ENCODE results near the gene PDE8A.

Gene PDE8A, protein sequence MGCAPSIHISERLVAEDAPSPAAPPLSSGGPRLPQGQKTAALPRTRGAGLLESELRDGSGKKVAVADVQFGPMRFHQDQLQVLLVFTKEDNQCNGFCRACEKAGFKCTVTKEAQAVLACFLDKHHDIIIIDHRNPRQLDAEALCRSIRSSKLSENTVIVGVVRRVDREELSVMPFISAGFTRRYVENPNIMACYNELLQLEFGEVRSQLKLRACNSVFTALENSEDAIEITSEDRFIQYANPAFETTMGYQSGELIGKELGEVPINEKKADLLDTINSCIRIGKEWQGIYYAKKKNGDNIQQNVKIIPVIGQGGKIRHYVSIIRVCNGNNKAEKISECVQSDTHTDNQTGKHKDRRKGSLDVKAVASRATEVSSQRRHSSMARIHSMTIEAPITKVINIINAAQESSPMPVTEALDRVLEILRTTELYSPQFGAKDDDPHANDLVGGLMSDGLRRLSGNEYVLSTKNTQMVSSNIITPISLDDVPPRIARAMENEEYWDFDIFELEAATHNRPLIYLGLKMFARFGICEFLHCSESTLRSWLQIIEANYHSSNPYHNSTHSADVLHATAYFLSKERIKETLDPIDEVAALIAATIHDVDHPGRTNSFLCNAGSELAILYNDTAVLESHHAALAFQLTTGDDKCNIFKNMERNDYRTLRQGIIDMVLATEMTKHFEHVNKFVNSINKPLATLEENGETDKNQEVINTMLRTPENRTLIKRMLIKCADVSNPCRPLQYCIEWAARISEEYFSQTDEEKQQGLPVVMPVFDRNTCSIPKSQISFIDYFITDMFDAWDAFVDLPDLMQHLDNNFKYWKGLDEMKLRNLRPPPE

DNA sequence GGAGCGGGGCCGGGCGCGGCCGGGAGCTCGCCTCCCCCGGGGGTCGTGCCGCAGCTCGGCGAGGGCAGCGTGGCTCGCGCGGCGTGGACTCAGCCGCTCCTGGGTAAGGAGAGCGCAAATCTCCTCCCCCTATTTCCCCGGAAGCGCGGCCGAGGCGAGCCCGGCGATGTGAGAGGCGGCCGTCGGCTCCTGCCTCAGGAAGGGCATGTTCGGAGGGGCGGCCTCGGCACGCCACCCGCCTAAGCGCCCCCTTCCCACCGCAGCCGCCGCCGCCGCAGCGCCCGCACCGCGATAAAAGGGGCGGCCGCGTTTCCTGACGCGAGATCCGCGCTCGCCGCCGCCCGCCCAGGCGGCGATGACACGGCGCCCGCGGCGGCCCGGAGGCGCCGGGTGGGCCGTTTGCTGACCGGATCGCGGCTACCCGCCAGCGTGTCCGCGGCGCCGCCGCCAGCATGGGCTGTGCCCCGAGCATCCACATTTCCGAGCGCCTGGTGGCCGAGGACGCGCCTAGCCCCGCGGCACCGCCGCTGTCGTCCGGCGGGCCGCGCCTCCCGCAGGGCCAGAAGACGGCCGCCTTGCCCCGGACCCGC, at the start of gene PDE8A:
Gene PDE8A (plus strand): TSS at position 146 of the 590 bp plus-strand sequence. CDS start 307 bp downstream, at position 453.
- peak in 2 of 3 experiments; percentile 84 to 89 for DNase-seq

DNA sequence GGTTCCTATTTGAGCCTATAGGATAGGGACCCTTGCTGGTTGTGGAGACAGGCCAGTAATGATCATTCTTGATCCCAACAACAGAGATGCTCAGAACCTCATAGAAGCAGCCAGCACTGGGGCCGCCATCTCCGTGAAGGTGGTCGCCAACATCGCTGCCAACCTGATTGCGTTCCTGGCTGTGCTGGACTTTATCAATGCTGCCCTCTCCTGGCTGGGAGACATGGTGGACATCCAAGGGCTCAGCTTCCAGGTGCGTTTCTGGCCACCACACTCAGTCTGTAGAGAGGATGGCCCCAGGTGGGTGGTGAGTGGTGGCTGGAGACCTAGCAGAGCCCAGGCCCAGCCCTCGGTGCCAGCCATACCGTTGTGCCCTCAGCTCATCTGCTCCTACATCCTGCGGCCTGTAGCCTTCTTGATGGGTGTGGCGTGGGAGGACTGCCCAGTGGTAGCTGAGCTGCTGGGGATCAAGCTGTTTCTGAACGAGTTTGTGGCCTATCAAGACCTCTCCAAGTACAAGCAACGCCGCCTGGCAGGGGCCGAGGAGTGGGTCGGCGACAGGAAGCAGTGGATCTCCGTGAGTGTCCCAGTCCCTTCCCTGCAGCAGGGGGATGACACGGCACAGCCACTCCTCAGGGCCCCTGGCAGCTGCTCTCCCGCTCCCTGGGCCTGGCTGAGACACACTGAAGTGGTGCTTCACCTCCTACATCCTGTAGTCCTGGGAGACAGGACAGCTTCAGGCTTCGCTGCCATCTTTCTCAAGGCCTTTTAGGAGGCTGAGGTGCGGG, 46.5 kb upstream of the PDE8A start:
- peak in 2 of 3 experiments; percentile 6 to 24 for DNase-seq

DNA sequence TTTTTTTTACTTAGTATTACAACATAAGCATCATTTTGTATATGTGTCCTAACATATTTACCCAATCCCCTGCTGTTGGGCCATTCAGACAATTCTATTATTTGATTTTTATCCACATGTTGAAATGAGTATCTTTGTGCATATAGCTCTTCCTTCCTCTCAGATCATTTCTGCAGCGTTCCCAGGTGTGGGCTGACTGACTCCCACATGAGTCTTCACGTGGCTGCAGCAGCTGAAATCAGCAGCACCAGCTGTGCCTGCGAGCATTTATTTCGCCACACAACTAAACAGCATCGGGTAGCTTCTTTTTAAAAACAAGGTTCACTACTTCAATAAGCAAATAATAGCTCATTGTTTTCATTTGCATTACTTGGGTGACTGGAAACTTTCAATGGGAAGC, 44.5 kb upstream of the PDE8A start:
- peak in 2 of 3 experiments; percentile 9 to 46 for DNase-seq

DNA sequence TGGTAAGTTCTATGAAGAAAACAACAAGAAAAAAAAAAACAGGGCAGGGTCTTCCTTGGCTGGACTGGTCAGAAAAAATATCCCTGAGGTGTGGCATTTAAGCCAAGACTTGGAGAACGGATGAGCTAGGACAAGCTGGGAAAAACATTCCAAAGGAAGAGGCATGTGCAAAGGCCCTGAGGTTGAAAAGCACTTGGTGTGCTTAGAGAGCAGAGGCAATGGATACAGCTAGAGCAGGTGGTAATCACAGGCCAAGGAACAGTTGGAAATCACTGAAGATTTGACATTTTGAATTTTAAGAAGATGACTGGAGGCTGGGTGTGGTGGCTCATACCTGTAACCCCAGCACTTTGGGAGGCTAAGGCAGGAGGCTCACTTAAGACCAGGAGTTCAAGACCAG, 42.9 kb upstream of the PDE8A start:
- no peak for DNase-seq

DNA sequence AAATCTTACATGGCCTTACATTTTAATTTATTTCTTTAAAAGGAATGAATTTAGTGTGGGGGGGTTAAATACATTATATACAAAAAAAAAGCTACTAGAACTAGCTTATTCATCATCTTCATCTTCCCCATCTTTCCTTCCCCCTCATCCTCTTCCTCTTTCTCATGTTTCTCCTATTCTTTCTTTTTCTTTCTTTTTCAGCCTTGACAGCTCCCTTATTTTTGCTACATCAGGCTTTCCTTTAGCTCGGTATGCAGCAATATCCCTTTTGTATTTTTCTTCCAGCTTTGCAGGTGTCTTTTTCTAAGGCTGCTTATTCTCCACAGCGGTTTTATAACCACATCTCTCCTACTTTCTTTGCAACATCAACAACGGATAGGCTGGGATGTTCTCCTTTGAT, 41.3 kb upstream of the PDE8A start:
- DNase-seq: no peak

DNA sequence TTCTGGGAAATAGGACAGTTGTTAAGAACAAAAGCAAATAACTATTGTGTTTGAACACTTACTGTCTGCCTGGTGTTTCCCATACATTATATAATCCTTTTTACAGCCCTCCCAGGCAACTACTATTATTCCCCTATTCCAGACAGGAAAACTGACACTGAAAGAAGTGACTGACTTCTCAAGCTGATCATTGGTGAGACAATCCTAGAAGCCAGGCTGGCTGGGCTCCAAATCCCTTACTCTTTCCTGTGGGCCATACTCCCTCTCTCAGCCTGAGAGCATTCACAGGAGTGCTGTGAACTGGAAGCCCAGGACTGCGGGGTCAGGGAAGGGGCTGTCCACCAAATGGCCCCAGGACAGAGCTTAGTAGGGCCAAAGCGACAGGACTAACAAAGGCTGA, 39.2 kb upstream of the PDE8A start:
- DNase-seq: peak in 1 of 3 experiments; percentile 18

DNA sequence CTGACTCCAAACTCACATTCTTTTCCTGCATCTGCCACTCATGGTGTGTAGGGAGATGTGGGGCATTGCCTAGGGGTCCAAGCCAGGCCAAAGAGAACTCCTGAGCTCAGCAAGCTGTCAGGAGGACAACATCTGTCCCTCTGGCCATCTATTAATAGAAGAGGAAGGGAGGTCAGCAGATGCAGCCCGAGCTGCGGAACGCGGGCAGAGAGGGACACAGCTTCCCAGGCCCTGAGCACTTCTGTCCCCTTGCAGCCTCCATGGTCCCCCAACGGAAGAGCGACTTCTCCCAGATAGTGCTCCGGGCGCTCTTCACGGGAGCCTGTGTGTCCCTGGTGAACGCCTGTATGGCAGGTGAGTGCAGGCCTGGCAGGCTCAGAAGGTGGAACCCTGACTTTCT, 37.3 kb upstream of the PDE8A start:
- DNase-seq: no peak

DNA sequence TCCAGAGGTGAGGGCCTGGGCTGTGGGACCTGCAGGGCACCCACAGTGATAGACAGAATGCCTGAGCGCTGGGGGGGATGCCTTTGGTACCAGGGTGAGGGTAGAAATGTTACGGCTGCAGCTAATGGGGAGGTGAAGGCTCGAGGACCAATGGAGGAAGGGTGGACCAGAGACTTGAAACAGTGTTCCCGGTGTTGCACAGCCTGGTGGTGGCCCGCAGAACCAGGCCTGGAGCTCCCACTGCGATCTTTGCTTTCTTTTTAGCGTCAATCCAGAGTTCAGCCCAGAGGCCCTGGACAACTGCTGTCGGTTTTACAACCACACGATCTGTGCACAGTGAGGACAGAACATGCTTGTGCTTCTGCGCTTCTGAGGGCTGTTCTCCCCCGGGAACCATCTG, 36.8 kb upstream of the PDE8A start:
- DNase-seq: no peak

DNA sequence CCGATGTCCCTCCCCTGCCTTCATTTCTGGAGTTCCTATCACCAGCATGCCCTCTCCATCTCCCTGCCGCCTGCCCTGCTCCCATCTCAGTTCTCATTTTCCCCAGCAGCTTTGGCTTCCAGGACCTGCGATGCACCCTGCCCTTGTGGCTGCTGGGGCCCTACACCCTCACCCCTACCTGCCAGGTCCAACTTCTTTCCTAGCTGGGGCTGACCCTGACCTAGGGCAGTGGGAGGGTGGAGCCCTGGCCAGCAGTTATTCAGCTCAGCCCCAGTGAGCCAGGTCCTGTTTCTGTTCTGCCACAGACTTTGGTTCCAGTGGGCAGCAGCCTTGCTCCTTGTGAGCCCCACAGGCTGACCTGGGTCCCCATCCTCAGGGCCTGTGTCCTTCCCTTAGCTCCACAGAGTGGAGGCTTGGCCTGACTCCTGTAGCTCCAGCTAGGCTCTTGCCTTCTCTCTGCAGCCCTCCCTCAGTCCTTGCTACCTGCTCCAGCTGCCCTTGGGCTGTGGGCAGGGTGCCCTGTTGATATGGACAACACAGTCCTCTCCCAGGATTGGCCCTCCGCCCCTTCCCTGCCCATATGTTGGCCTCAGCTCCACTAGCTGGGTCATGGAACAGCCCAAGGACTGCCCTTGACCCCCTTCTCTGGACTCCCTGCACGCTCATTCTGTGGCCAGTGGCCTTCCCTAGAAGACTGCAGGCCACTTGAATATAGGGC, 34.7 kb upstream of the PDE8A start:
- DNase-seq: no peak

DNA sequence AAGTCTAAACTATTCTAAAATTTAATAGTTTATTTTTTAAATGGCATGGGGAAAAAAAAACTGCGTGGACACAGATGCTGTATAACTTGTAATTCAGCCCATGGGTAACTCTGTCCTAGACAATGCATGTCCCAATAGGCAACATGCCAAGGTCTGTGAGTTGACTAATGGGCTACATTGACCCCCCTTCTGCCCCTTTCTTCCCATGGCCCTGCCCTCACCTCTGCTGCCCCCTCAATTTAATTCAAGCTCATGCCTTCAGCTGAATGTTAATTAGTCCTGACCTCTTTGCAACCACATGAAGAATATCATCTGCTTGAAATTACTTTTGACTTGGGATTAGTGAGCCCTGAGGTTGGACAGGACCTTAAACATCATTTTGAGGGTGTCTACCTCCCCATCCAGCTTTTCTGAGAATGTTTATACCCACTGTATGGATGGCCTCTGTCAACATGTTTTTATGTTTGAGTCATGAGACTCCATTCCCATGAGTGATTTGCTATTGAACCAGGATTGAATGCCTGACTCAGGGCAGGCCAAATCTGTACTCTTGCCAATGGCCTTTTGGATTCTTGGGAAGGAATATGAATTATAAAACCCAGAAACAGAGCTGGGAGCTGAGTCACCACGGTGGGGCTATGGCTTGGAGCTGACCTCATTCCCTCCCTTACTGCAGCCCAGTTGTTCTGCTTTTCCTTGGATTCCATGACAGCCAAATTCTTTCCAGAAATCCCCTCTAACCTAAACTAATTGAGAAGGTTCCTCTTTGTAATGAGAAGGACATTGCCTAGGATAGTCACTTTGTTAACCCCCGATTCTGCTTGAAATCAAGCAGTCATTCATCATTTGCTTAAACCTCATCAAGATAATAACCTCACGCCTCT, 33.5 kb upstream of the PDE8A start:
- DNase-seq: no peak

DNA sequence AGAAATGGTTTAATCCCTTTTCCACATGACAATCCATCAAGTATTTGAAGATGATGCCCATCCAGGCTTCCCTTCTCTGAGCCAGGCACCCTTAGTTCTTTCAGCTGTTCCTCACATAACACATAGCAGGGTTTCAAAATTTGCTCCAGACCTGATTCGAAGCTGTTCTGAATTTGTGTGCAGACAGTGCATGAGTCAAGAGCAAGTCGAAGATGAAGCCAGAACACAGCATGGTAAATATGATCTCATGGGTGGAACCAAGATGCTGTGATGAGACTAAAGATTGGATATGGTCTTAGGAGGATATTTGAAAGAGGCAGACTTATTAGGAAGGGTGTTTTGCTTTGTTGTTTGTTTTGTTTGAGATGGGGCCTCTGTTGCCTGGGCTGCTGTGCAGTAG, 32.6 kb upstream of the PDE8A start:
- no peak for DNase-seq

DNA sequence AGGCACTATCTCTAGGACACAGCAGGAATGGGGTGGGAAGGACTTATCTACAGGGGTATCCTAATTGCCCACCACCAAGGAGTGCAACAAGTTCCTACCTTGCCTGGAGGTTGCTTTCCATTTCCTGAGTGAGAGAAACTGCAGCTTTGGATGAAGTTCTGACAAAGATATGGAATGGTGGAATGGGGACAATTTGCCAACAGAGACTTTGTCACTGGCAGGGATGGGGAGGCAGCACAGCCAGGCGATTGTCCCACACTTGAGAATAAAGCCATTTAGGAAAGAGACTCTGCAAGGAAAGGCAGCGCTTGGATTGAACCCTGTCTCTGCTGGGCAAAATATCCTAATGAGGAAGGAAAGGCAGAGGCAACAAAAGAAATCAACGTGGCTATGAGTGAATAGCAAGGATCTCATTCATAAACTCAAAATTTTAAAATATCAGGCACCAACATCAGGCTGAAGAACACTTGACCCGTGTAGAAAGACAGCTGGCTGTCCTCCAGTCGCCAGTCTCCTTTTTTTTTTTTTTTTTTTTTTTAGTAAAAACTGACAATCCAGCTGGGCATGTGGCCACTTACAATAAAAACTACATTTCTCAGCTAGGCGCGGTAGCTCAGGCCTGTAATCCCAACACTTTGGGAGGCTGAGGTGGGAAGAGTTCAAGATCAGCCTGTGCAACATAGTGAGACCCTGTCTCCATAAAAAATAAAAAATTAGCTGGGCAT, 31.6 kb upstream of the PDE8A start:
- DNase-seq: no peak

DNA sequence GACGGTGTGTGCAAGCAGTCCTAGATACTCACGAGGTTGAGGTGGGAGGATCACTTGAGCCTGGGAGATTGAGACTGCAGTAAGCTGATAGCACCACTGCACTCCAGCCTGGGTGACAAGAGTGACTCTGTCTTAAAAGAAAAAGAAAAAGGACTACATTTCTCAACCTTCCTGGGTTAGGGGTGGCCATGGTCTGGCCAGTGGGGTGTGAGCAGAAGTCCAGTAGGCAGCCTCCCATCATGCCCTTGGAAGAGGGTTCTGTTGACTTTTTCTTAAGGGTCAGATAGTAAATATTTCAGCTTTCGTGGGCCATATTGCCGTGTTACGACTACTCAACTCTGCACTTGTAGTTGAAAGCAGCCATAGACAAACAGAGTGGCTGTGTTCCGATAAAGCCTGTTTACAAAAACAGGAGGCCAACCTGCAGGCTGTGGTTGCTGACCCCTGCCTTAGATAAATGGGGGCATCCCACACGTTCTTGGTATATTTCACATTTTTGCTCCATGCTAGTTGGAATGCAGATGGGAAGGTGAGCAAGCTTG, 31.0 kb upstream of the PDE8A start:
- no peak for DNase-seq

DNA sequence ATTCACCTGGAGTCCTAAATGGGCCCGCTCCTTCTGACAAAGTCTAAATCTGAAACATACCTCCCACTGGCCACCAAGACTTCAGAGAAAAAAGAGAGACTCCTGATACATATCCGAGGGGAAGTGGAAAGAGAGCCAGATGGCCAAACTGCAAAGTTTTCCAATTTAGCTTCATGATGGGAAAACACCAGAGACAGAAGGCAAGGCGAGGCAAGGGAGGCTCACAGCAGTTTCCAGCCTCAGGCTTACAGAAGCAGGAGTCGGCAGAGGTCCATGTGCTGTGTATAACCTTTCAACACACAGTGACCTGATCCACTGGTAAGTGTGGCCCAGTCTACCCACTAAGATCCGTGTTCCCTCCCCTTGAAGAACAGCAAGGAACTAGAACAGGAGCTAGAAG, 29.9 kb upstream of the PDE8A start:
- DNase-seq: no peak

DNA sequence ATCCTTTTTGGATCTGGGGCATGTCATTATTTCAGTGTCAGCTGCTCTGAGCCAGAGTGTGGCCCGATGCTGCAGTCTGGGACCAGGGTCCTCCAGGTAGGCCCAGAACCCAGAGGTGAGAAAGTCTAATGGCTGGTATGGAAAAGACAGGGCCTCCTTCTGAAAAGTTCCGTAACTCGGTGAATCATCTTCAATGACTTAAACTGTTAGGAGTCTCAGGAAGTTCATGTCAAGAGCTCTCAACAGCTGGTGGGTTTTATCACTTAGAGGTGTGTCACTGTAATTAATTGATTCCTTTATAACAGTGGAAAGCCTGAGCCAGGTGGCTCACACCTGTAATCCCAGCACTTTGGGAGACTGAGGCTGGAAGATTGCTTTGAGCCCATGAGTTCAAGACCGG, 28.5 kb upstream of the PDE8A start:
- no peak for DNase-seq

DNA sequence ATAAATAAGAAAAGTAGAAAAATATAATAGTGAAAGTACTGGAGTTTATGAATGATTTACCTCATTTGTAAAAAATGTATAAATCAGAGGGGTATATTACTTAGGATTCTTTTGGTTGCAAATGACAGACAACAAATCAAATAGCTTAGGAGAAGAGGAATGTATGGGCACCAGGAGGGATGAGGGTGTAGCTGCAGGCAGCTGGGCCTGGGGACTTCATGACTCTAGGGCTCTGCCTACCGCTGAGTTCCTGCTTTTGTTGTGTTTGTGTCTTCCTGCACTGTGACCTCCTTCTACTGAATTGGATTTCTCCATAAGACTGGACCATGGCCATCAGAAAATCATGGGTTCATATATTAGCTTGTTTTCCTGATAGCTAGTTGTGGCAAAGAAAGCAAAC, 27.9 kb upstream of the PDE8A start:
- DNase-seq: no peak

DNA sequence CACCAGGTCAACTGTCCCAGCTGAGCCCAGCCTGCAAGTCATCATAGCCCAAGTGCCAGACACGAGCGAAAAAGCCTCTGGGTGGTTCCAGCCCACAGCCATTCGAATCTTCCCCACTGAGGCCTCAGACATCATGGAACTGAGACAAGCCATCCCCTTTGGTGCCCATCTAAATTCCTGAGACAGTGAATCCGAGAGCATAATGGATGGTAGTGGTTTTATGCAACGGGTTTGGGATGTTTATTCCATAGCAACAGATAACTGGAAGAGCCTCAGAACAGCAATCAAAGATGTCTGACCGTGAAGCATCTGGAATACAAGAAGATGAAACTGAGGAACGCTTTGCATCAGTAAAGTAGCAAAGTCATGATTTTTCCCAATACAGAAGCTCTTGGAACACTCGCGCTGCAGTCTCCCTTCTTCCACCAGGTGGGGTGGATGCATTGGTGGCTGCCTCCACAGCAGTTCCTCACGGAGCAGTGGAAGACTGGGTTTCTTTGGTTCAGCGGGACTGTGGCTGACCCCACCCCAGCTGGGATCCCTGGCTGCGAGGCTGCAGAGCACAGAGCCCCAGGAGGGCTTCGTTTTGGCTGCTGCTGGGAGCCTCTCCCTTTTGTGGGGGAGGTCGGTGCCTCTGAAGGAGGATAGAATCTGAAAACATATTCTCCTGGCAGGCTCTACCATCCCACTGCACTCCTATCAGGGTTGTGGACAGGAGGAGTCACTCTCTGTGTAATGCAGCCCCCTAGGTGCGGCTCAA, 26.4 kb upstream of the PDE8A start:
- peak; percentile 1 to 81 (median 64) for DNase-seq

DNA sequence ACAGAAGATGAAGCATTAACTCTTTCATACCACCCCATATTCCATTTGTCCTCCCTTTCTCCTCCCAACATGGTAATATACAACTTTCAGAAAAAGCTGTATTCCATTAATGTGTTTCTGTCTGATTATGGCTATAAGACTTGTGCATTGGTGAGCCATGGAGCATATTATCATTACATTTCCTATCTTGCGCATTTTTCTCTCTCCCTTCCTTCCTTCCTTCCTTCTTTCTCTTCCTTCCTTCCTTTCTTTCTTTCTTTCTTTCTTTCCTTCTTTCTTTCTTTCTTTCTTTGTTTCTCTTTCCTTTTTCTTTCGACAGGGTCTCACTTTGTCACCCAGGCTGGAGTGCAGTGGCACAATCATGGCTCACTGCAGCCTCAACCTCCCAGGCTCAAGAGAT, 25.5 kb upstream of the PDE8A start:
- no peak for DNase-seq

DNA sequence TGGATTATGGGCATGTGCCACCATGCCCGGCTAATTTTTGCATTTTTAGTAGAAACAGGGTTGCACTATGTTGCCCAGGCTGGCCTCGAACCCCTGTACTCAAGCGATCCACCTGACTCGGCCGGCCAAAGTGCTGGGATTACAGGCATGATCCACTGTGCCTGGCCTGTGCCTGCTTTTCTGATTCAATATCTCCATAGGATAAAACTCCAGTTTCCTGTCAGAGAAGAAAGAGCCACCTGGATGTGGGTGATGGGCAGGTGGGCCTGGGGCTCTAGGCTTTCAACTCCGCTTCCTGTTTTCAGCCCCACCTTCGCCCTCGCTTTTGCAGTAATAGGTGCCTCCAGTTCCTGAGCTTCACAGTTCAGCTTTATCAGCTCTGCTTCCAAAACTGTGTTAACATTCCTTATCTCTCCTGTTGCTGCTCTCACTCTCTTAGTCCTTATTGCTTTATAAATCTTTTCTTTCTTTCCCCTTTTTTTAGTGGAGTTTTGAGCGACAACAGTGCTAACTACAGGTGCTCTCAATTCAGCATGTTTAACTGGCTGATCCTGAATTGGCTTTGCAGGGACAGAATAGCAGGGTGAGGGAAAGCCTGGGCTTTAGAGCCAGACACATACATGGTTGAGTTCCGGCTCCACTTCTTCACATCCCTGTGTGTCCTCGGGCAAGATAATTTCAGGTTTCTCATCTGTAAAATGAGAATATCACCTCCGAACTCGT, 21.1 kb upstream of the PDE8A start:
- peak in 2 of 3 experiments; percentile 14 to 38 for DNase-seq

Measured in NCI-H1417 (cell line).